HG03135 (cell line): Measurements from ENCODE around the gene BRAF.
"Not testable (repeated sequence)": the region's sequence is repeated elsewhere in the genome, so short reads cannot be mapped to it uniquely, and the experiment has no call there.

Source experiments
- ATAC-seq: cut with Tn5 transposase; IDR thresholded peaks from one replicate; pipeline ENCODE4 v1.9.1; 2021; ENCODE audit warnings: mild to moderate bottlenecking, moderate library complexity; ENCODE audit not compliant: unreplicated experiment

Gene BRAF

DNA sequence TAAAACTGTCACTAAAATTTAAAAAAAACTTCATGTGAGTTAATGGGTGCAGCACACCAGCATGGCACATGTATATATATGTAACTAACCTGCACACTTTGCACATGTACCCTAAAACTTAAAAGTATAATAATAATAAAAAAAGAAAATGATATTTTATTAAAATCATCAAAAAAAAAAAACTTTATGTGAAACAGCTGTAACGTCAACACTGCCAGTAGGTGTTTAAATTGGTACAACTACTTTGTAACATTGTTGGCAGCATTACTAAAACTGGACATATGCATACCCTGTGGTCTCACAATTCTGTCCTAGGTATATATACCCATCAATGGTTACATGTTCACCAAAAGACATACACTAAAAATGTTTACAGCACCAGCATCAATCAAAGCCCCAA is 146.2 kb downstream of the BRAF start:
- no peak for ATAC-seq

DNA sequence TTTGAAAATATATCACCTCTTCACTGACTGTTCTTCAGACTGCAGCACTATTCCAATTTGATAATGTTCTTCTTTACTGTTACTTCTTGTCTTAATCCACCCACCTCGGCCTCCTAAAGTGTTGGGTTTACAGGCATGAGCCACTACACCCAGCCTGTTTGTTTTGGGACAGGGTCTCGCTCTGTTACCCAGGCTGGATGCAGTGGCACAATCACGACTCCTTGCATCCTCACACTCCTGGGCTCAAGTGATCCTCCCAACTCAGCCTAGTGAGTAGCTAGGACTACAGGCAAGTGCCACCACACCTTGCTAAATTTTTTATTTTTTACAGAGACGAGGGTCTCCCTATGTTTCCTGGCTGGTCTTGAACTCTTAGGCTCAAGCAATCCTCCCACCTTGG is 150.4 kb downstream of the BRAF start:
- no peak for ATAC-seq

DNA sequence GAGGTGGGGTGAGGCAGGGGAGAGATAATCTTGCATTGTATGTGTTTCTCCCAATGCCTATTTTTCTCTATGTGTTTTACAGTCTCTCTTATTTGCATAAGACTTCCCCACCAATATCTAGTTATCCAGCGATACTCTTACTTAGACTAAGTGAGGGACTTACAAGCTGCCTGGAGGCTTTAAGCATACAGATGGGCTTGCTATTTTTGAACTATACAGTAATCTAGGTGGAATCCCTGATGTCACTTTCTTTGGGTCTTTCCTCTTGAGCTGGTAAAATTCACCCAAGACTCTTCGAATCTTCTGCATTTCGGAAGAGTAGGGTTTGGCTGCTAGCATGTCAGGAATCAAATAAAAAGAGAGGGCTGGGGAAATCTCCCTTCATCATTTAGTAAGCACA is 151.6 kb downstream of the BRAF start:
- ATAC-seq: no peak

DNA sequence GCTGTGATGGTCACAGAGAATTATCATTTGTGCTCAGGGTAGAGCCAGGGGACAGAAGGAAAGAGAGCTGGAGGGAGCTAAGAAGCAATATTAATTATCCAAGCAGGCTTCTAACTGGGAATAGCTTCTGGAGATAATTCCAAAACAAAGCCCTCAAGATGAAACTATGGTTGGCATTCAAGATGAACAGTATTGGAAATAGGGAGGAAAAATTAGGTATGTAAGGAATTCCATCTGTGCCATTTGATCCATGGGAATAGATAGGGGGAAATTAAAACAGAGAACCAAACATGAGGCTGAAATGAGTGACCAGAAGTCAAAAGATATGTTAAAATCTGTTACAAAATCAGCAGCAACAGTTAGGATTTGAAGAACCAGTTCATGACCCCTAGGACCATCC is 152.9 kb downstream of the BRAF start:
- no peak for ATAC-seq

DNA sequence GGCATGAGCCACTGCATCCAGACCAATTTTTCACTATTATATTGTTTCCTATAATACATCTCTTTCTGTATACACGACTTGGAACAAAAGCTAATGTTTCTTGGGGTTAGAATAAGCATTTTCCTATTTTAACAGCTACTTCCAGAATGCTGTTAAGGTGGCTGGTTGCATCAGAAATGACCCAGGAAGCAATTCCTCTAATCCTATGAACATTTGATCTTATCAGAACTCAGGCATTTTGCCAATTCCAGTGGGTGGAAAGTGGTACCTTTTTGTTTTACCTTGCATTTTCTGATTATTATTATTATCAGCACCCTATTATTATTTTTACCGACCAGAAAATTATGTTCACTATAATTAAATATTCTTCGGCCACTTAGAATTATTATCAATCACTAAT is 154.9 kb downstream of the BRAF start:
- no peak for ATAC-seq

DNA sequence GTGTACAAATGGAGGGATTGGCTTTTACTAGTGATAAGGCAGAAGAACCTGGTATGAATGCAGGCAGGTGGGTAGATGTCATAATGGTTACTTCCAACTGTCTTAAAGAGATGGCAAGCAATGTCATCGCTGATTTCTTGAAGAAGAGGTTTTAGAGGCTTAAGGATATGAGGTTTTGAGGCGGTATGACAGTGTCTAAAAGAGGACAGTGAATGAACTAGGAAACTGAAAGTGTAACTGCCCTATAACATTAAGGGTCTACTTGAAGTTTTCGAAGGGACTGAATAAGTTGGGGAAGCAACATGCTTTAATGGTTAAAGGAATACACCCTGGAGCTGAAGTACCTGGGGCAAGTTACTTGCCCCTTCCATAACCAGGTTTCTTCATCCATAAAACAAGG is 157.3 kb downstream of the BRAF start:
- ATAC-seq: no peak

DNA sequence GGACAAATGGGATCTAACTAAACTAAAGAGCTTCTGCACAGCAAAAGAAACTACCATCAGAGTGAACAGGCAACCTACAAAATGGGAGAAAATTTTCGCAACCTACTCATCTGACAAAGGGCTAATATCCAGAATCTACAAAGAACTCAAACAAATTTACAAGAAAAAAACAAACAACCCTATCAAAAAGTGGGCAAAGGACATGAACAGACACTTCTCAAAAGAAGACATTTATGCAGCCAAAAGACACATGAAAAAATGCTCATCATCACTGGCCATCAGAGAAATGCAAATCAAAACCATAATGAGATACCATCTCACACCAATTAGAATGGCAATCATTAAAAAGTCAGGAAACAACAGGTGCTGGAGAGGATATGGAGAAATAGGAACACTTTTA is 159.3 kb downstream of the BRAF start:
- not testable (repeated sequence) for ATAC-seq

DNA sequence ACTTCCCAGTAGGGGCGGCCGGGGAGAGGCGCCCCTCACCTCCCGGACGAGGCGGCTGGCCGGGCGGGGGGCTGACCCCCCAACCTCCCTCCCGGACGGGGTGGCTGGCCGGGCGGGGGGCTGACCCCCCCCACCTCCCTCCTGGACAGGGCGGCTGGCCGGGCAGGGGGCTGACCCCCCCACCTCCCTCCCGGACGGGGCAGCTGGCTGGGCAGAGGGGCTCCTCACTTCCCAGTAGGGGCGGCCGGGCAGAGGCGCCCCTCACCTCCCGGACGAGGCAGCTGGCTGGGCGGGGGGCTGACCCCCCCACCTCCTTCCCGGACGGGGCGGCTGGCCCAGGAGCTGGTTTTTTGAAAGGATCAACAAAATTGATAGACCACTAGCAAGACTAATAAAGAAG is 161.6 kb downstream of the BRAF start:
- ATAC-seq: not testable (repeated sequence)

DNA sequence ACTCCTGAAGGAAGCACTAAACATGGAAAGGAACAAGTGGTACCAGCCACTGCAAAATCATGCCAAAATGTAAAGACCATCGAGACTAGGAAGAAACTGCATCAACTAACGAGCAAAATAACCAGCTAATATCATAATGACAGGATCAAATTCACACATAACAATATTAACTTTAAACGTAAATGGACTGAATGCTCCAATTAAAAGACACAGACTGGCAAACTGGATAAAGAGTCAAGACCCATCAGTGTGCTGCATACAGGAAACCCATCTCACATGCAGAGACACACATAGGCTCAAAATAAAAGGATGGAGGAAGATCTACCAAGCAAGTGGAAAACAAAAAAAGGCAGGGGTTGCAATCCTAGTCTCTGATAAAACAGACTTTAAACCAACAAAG is 163.4 kb downstream of the BRAF start:
- not testable (repeated sequence) for ATAC-seq

DNA sequence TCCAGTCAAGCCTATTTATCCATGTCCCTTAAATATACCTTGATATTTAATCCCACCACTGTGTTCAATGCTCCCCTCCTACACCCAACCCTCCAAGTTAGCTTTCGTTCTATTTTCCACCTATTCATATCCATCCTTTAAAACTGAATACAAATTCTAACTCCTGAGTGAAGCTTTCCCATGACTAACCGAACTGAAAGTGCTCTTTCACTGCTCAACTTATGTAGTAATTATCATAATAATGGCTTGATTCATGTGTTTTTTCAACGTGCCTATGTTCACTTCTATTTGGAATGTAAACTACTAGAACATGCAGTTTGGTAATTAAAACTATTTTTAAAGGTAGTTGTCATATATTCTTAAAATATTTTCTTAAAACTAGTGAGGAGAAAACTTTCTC is 170.2 kb downstream of the BRAF start:
- ATAC-seq: no peak

DNA sequence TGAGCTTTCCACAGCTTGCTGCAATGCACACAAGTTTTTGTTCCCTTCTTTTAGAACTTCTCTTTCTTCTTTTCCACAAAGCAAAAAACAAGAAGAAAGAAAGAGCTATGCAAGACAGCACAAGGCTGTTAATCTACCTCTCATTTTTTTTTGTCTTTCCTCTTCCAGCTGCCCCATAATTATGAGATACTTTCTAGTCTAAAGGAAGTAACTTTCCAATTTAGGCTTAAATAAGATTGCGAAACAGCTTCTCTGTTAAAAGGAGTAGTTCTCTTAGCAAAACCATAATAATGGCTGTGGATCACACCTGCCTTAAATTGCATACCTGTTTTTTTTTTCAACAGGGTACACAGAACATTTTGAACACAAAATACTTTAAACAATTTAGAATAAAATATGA is 172.2 kb downstream of the BRAF start:
- no peak for ATAC-seq

DNA sequence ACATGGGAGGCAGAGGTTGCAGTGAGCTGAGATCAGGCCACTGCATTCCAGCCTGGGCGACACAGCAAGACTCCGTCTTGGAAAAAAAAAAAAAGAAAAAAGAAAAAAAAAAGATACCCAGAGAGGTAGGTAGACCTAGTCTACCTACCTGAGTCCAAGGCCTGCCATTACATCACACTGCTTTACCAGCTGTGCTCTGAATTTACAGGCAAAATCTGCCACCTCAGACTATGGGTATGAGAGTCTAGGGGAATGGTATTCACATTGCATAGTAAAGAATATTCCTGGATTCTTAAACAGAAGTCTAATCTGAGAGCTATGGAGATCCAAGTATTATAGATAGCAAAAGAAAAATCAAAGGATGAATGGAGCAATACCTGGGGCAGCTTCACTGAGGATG is 178.0 kb downstream of the BRAF start:
- no peak for ATAC-seq

DNA sequence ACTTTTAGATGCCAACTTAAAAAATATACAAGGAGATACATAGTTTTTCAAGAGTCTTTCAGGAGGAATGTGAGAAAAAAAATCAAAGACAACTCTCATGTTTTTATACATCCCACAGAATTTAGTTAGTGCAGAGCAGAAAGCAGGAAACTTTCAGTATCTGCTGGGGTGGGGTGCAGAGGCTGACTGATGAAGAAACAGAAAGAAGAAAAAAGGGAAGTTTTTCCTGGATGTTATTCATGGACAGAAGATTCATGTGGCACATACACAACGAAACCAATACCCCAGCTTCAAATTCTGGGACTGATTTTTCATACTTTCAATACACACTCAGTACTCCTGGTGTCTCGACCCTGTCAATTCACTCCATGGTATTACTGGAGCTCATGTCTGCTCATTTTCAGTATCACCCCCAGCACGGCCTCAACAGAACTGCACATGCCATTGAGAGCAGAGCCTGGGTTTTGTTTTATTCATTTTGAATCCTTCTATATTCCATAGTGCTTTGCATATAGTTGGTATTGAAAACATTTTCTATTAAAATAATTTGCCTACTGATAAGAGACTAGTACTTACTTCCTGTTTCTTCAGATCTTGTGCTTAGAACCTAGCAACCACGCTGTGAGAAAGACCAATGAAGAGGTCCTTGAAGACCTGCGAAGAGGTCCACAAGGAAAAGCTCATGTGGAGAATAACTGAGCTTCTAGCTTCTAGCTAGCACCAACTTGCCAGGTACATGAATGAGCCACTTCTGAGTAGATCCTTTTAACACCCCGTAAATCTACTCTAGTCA is 179.3 kb downstream of the BRAF start:
- no peak for ATAC-seq

DNA sequence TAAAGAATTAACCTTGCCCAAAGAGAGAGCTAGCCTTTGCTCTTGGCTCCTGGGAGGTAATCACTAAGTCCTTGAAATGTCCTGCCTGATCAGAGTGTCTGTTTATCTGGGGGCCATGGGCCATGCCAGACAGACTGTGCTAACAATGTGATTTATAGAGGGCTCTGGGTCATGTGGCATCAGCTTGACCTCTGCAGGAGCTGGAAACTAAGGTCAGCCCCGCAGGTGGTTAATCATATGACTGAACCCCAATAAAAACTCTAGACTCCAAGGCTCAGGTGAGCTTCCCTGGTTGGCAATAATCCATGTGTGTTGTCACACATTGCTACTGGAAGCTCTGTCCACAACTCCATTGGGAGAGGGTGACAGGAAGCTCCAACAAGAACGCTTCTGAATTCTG is 180.7 kb downstream of the BRAF start:
- ATAC-seq: no peak

DNA sequence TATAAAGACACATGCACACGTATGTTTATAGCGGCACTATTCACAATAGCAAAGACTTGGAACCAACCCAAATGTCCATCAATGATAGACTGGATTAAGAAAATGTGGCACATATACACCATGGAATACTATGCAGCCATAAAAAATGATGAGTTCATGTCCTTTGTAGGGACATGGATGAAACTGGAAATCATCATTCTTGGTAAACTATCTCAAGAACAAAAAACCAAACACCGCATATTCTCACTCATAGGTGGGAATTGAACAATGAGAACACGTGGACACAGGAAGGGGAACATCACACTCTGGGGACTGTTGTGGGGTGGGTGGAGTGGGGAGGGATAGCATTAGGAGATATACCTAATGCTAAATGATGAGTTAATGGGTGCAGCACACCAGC is 181.5 kb downstream of the BRAF start:
- ATAC-seq: not testable (repeated sequence)

DNA sequence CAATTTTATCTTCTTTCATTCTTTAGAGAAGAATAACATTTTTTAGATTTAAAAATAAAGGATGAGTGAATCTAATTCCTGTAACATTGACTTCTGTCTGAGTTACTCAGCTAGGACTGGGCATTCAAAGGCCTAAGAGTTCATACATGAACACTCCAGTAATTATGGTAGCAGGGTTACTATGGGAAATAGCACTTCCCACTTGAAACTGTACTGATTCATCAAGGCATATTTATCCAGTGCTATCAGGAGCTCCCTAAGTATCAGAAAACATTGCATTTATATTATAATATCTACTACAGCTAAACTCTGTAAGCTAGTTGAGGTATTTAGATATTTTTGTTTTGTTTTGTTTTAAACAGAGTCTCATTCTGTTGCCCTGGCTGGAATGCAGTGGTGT is 186.4 kb downstream of the BRAF start:
- no peak for ATAC-seq

DNA sequence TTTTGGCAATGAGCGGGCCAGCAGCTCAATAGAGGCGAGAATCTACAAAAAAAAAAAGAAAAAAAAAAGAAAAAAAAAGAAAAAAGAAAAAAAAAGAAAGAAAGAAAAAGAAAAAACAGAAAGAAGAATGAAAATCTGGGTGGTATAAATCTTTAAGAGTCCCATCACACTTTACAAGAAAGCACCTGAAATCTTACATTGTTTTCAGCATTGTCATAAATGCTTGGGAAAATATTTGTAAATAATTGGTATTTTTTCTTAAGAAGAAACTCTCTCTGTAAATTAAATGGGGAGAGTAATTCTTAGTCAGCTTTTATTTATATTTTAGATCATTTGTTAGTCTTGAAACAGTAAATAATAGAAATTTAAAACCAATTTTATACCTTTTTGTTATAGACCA is 190.0 kb downstream of the BRAF start:
- ATAC-seq: no peak

DNA sequence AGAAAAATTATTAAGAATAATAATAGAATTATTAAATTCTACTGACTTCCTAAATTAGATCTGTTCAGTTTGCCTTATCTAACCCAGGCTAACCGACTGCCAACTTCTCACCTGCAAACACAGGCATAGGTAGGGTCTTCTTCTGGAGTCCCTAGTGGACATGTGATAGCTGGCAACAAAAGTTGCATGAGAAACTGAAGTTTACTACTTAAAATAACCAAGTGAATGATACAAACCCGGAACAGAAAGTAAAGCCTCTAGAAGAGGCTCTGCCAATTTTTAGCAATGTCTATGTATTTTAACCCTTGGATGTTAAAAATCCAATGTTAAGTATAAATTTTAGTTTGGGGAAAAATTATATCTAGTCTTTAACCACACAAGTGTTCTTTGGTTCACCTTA is 190.6 kb downstream of the BRAF start:
- no peak for ATAC-seq

DNA sequence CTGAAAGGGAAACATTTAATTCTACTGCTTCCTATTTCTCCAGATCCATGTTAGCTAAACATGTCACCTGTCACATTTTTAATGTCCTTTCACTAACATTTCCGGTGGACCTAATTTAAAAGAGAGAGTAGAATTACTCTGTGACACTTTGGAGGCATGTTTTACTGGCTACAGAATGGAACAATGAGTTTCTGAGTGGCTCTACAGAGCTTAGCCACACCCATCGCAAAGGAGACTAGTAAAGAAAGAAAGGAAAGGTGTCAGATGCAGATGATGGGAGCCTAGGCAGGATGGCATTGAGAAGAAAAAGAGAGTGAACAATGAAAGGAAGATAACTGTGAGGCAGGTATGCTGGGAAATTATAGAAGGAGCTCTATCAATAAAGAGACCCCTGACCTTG is 192.3 kb downstream of the BRAF start:
- ATAC-seq: no peak

DNA sequence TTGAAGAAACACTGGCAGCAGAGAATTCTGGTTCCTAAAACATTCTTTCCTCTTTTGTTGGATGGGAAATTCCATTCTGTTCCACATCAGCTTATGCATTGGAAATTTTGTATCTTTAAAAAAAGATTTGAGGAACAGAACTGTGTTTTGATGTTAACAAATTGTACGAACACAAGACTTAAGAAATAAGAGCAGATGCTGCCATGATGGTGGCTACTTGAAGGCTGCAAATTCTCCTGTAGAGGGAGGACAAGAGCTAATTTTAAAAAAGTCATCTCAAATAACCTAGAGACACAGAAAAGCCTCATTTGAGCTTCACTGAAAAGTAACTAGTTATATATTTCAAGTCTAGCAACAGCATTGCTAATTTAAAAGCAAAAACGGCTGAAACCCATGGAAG is 198.4 kb downstream of the BRAF start:
- ATAC-seq: no peak

DNA sequence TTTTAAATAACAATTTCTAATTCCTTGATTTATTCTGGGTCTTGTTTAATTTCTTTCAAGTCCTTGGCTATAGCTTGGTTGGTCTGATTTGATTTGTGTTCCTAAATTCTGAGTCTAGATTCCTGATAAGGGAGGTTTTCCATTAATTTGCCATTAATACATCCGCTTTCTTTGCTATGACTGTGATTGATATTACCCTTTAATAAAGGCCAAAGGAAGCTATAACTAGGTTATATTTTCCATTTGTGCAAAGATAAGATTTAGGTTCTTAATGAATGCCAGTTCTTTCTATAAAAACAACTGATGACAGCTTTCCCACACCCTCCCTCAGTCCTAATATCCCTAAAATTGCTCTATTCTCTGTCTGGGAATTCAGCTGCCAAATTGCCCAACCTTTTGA is 200.0 kb downstream of the BRAF start:
- ATAC-seq: no peak

DNA sequence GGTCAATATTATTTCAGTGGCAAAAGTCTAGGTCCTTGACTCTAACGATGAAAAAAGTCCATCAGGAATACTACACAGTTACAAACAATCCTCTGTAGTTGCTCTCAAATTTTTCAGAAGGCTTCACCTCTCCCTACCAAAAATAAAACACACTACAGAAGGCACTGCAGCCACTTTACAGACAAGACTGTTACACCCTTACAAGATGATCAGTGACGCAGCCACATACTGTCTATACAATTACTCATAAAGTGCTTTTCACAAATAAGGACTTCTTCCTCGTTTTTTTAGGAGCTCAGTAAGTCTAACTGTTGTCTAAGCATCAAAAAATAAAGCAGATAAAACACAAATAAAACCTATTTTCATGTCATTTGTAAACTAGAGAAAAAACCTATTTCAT is 201.2 kb downstream of the BRAF start:
- ATAC-seq: no peak

DNA sequence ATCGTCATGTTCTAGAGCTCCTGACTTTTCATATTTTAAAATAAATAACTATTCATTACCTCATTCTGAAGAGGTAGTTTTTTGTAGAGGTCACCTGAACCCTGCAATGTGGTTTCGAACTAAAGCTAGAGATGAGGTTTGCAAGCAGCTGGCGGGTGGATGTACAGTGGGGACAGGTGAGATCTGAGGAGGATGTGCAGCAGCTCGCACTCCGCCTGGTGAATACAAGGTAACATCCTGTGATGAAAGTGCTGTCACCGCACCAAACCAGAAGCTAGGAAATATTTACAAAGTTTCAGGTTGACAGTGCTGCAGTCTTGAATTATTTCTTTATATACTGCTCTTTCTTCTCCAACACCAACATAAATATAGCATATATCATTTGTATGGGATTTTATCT is 201.7 kb downstream of the BRAF start:
- ATAC-seq: no peak
